GM21367 (cell line): ENCODE data around the gene RAVER2.
A peak's percentile ranks its signal among the peaks of the same experiment; 100 is the strongest.
"Not testable (repeated sequence)": the region's sequence is repeated elsewhere in the genome, so short reads cannot be mapped to it uniquely, and the experiment has no call there.

Source experiments
- ATAC-seq: cut with Tn5 transposase; IDR thresholded peaks from one replicate; pipeline ENCODE4 v1.9.1; 2021; ENCODE audit not compliant: unreplicated experiment

RAVER2 gene

GRCh38 chr1:64744492-64745180 is at the start of gene RAVER2:
RAVER2 (plus strand) TSS chr1:64745075; CDS start chr1:64745173, 98 bp downstream.
- peak; percentile 56 for ATAC-seq

GRCh38 chr1:64696879-64697278 is 48.0 kb upstream of the RAVER2 start:
- no peak for ATAC-seq

- ATAC-seq, result no peak
Measured at GRCh38 chr1:64699327-64699726, 45.5 kb upstream of the RAVER2 start.

DNA sequence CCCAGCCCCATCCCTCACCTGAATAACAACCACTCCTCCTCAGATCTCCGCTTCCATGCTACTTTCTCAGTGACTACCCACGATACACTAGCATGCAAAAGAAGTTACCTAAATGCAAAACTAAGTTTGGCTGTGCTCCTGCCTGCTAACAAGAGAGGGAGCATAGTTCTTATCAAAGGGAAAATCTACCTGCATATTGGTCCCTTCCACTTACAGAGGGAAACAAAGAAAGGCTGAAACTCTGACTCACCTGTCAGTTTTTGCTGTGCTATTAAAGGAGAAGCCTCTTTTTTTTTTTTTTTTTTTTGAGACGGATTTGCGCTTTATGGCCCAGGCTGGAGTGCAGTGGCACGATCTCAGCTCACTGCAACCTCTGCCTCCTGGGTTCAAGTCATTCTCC is 43.8 kb upstream of the RAVER2 start:
- no peak for ATAC-seq

DNA sequence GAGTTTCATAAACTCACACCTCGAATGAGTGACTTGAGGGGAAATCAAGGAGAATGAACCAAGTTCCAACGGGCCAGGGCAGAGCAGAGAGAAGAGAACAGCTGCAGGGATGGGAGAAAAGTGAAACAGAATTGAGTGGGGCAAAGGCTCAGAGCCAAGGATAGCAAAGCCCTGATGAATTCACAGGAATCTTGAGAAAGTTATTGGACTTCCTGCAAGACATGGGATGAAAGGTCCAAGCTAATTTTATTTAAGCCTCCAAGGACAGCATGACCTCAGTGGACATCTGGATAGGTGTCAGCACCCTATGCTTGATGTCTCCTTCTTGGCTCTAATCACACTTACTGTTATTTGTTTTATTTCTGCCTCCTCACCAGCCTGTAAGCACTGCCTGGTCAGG is 43.0 kb upstream of the RAVER2 start:
- no peak for ATAC-seq

- ATAC-seq, result not testable (repeated sequence)
Measured at GRCh38 chr1:64702670-64703069, 42.2 kb upstream of the RAVER2 start.

DNA sequence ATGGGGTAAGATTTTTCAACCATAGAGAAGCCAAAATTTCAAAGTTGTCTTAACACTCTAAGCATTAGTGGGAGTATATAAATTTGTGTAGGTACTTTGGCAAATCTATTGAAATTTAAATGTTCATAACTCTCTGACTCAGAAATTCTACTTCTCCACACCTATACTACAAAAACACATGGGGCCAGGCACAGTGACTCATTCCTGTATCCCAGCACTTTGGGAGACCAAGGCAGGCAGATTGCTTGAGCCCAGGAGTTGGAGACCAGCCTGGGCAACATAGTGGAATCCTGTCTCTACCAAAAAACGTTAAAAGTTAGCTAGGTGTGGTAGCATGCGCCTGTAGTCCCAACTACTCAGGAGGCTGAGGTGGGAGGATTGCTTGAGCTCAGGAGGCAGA is 41.3 kb upstream of the RAVER2 start:
- ATAC-seq, result no peak

DNA sequence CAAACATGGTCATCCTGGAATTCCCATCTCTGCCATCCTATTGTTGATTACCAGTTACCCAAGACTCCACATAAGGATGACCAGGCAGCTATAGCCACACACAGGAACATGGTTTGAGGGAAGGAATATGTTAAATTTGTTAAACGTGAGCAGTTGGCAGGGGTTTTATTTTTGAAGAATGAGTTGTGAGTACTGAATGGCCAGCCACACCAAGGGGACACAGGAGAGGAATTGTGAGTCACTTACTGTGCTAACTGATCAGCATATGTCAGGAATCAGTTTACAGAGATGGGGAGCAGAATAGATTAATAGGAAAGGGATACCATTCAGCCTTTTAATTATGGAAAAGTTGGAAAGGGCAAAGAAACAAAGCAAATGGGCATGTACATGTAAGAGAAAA is 39.3 kb upstream of the RAVER2 start:
- no peak for ATAC-seq

GRCh38 chr1:64711266-64711665 is 33.6 kb upstream of the RAVER2 start:
- ATAC-seq, result no peak

GRCh38 chr1:64712049-64712448 is 32.8 kb upstream of the RAVER2 start:
- ATAC-seq, result no peak

DNA sequence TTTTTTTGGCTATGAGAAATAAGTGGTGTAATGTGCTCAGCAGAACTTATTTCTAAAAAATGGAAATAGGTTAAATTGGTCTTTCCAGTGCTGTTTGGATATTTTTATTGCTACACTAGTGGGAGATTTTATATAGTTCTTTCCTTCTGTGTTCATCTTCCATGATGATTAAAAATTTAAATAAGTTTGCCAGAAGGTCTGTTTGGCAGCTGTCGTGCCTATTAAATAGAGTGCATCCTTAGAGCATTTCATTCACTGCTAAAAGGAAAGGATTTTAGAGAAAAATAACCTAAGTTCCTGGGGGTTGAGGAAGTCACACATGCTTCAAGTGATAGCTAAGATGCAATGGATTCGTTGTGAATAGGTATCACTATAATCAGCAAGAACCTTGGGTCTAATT is 29.7 kb upstream of the RAVER2 start:
- ATAC-seq, result no peak

- ATAC-seq, result no peak
Measured at GRCh38 chr1:64721135-64721534, 23.7 kb upstream of the RAVER2 start.

GRCh38 chr1:64721576-64722145 is 23.2 kb upstream of the RAVER2 start:
- ATAC-seq, result no peak

DNA sequence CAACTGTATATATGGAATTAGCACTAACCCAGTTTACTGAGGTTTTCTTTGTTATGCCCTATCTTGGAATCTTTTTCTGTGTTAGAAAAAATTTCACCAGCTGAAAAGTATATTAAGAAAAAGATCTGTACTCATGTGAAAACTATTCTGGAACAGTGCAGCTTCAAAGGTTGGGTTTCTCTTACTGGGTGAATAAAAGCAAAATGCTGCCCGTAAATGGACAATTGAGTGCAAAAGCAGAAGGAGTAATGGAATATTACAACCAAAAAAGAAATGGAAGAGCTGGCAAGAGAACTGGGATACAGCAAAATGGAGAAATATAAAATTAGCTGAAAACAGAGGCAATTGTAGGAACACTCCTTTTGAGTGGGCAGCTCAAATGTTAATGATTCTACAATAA is 17.0 kb upstream of the RAVER2 start:
- no peak for ATAC-seq

- no peak for ATAC-seq
Measured at GRCh38 chr1:64733581-64734286, 11.1 kb upstream of the RAVER2 start.

GRCh38 chr1:64734287-64734652 is 10.6 kb upstream of the RAVER2 start:
- no peak for ATAC-seq

GRCh38 chr1:64740687-64741086 is 4.2 kb upstream of the RAVER2 start:
- not testable (repeated sequence) for ATAC-seq

- no peak for ATAC-seq
Measured at GRCh38 chr1:64743954-64744491, 852 bp upstream of the RAVER2 start.

- ATAC-seq, result no peak
Measured at GRCh38 chr1:64745181-64745985, 508 bp downstream of the RAVER2 start.

GRCh38 chr1:64745986-64746940 is 1.4 kb downstream of the RAVER2 start:
- ATAC-seq, result no peak
